K562 treated with DMSO at 1 percent for 48 hours (cell line): ENCODE data around the gene EPM2A. TPM values are rescaled to one million over a fixed set of nuclear protein-coding genes. Genes with fewer than 3 reads are reported as not detected.

Source experiments
- total RNA-seq: library from RNA; unstranded; fragments of 300-600 nt; gene quantifications from 2 replicates; pipeline ENCODE4 v1.2.3, GENCODE V29; 2022; ENCODE audit warnings: low replicate concordance; ENCODE audit errors: extremely low read depth

The EPM2A gene
- total RNA-seq: not detected in 2 replicates

GRCh38 chr6:145735356-145736165, at the start of gene EPM2A:
Gene EPM2A, minus strand, starts transcription at chr6:145735520. Its CDS starts 22 bp downstream, at chr6:145735498.

Other genes starting within 250 kb of the EPM2A start
- gene FBXO30, start 79.3 kb upstream of the EPM2A start, total RNA-seq: not detected in 2 replicates
- gene SHPRH, start 228.8 kb upstream of the EPM2A start, total RNA-seq: not detected in 2 replicates